Measurements from ENCODE around the gene HTR1B.

The HTR1B gene

GRCh38 chr6:77463308-77463860 lies at the start of gene HTR1B:
TSS of gene HTR1B (minus strand) at chr6:77463491. CDS start at chr6:77463403, 88 bp downstream.
- DNase-seq = no peak

GRCh38 chr6:77512554-77512953 lies 49.3 kb upstream of the HTR1B start:
- no peak for DNase-seq

GRCh38 chr6:77511860-77512259 lies 48.6 kb upstream of the HTR1B start:
- no peak for DNase-seq

- DNase-seq = no peak
Measured at GRCh38 chr6:77502981-77503380, 39.7 kb upstream of the HTR1B start.

- DNase-seq = no peak
Measured at GRCh38 chr6:77492530-77492929, 29.2 kb upstream of the HTR1B start.

GRCh38 chr6:77487808-77488425 lies 24.6 kb upstream of the HTR1B start:
- no peak for DNase-seq

GRCh38 chr6:77482981-77483380 lies 19.7 kb upstream of the HTR1B start:
- DNase-seq = no peak

GRCh38 chr6:77474973-77475372 lies 11.7 kb upstream of the HTR1B start:
- no peak for DNase-seq

- no peak for DNase-seq
Measured at GRCh38 chr6:77474286-77474956, 11.1 kb upstream of the HTR1B start.

GRCh38 chr6:77470983-77471382 lies 7.7 kb upstream of the HTR1B start:
- no peak for DNase-seq

GRCh38 chr6:77468939-77469338 lies 5.6 kb upstream of the HTR1B start:
- DNase-seq = no peak

- no peak for DNase-seq
Measured at GRCh38 chr6:77466451-77467437, 3.5 kb upstream of the HTR1B start.

- DNase-seq = no peak
Measured at GRCh38 chr6:77466055-77466450, 2.8 kb upstream of the HTR1B start.

- no peak for DNase-seq
Measured at GRCh38 chr6:77464495-77464867, 1.2 kb upstream of the HTR1B start.

GRCh38 chr6:77463861-77464494 lies 687 bp upstream of the HTR1B start:
- DNase-seq = no peak

- no peak for DNase-seq
Measured at GRCh38 chr6:77462359-77463307, 658 bp downstream of the HTR1B start.

- DNase-seq = no peak
Measured at GRCh38 chr6:77461796-77462195, 1.5 kb downstream of the HTR1B start.

GRCh38 chr6:77458421-77458820 lies 4.9 kb downstream of the HTR1B start:
- no peak for DNase-seq

- no peak for DNase-seq
Measured at GRCh38 chr6:77457720-77458349, 5.5 kb downstream of the HTR1B start.

- no peak for DNase-seq
Measured at GRCh38 chr6:77456531-77457248, 6.6 kb downstream of the HTR1B start.
